GM23338 (cell line): ENCODE measurements around the gene ACSL6. TPM values are rescaled to one million over a fixed set of nuclear protein-coding genes. Genes with fewer than 3 reads are reported as not detected.

ENCODE experiments used
- ATAC-seq: fragments of 200-7000 bp; cut with Tn5 transposase; 3 replicates; pipeline ENCODE4 v1.9.1; 2020
- DNase-seq: peaks from one replicate; pipeline ENCODE4 v3.0.0-alpha.2; 2015; ENCODE audit warnings: low spot score
- H2AFZ ChIP-seq: fragments of 200-600 bp; sonication (generic); 2 replicates; pipeline ENCODE4 v1.8.0; 2016; ENCODE audit warnings: antibody characterized with exemption, mild to moderate bottlenecking, moderate library complexity
- H3F3A ChIP-seq: fragments of 200-600 bp; sonication (generic); replicated peaks from 2 replicates; pipeline ENCODE4 v1.8.0; 2017; ENCODE audit warnings: antibody characterized with exemption, mixed run types, low read depth
- H3K27ac ChIP-seq: fragments of 200-600 bp; sonication (generic); 2 replicates; pipeline ENCODE4 v1.6.1; 2016; ENCODE audit warnings: low read depth
- H3K27me3 ChIP-seq: fragments of 200-600 bp; sonication (generic); 2 replicates; pipeline ENCODE4 v1.8.0; 2016; ENCODE audit warnings: mild to moderate bottlenecking, mixed run types, moderate library complexity; ENCODE audit not compliant: insufficient read depth
- H3K36me3 ChIP-seq: fragments of 200-600 bp; sonication (generic); 2 replicates; pipeline ENCODE4 v1.8.0; 2016; ENCODE audit warnings: mild to moderate bottlenecking; ENCODE audit not compliant: insufficient read depth
- H3K4me1 ChIP-seq: fragments of 200-600 bp; sonication (generic); 2 replicates; pipeline ENCODE4 v1.8.0; 2016; ENCODE audit warnings: mild to moderate bottlenecking, moderate library complexity; ENCODE audit not compliant: insufficient read depth
- H3K4me2 ChIP-seq: fragments of 200-600 bp; sonication (generic); 2 replicates; pipeline ENCODE4 v1.7.1; 2017; ENCODE audit warnings: mixed run types
- H3K4me3 ChIP-seq: fragments of 200-600 bp; sonication (generic); 2 replicates; pipeline ENCODE4 v1.6.1; 2016; ENCODE audit warnings: mixed run types
- H3K79me2 ChIP-seq: fragments of 200-600 bp; sonication (generic); replicated peaks from 2 replicates; pipeline ENCODE4 v1.8.0; 2017; ENCODE audit warnings: mild to moderate bottlenecking; ENCODE audit not compliant: insufficient read depth
- H3K9me2 ChIP-seq: fragments of 200-600 bp; sonication (generic); 2 replicates; pipeline ENCODE4 v1.8.0; 2017; ENCODE audit not compliant: insufficient read depth
- H4K20me1 ChIP-seq: fragments of 200-600 bp; sonication (generic); replicated peaks from 2 replicates; pipeline ENCODE4 v1.8.0; 2017; ENCODE audit warnings: mild to moderate bottlenecking; ENCODE audit not compliant: insufficient read depth
- H3K27ac Mint-ChIP-seq: 2 replicates; pipeline ENCODE4 v1.8.0; 2020; ENCODE audit warnings: inconsistent platforms, mild to moderate bottlenecking, moderate library complexity, mixed read lengths
- H3K27me3 Mint-ChIP-seq: 3 replicates; pipeline ENCODE4 v1.8.0; 2022; ENCODE audit warnings: low read depth, mild to moderate bottlenecking, moderate library complexity, mixed read lengths, inconsistent platforms; ENCODE audit not compliant: insufficient read depth, poor library complexity
- H3K36me3 Mint-ChIP-seq: 3 replicates; pipeline ENCODE4 v1.8.0; 2021; ENCODE audit warnings: low read depth, mild to moderate bottlenecking, inconsistent platforms, moderate library complexity, mixed read lengths
- H3K4me1 Mint-ChIP-seq: 3 replicates; pipeline ENCODE4 v1.8.0; 2020; ENCODE audit warnings: mild to moderate bottlenecking, inconsistent platforms, mixed read lengths
- H3K4me3 Mint-ChIP-seq: 3 replicates; pipeline ENCODE4 v1.8.0; 2021; ENCODE audit warnings: moderate library complexity, mild to moderate bottlenecking, inconsistent platforms, mixed read lengths
- H3K9me3 Mint-ChIP-seq: 3 replicates; pipeline ENCODE4 v1.8.0; 2020; ENCODE audit warnings: moderate library complexity, mild to moderate bottlenecking, inconsistent platforms, mixed read lengths
- CREB1 ChIP-seq: fragments of 250-450 bp; sonication (Bioruptor Pico); IDR thresholded peaks from 2 replicates; pipeline ENCODE4 v1.5.0; 2020; ENCODE audit warnings: low read depth, mild to moderate bottlenecking, moderate library complexity
- CTCF ChIP-seq, 2 experiments: fragments of 200-600 bp in 1 of 2; sonication (generic) in 1 of 2; conservative IDR thresholded peaks; 2 replicates each; pipeline versions ENCODE4 v1.5.1 to v1.6.1; 2016 to 2017; ENCODE audit warnings: antibody characterized with exemption in 2 of 2, low read depth in 2 of 2, mild to moderate bottlenecking in 2 of 2, moderate library complexity in 1 of 2
- ETS1 ChIP-seq: IDR thresholded peaks from 2 replicates; pipeline ENCODE4 v1.6.1; 2016; ENCODE audit warnings: antibody characterized with exemption
- EZH2 ChIP-seq: fragments of 200-600 bp; sonication (generic); IDR thresholded peaks from one replicate; pipeline ENCODE4 v1.8.0; 2017; ENCODE audit warnings: antibody characterized with exemption, mild to moderate bottlenecking, low read depth; ENCODE audit not compliant: unreplicated experiment
- EZH2phosphoT487 ChIP-seq: fragments of 200-600 bp; sonication (generic); IDR thresholded peaks from one replicate; pipeline ENCODE4 v1.8.1; 2018; ENCODE audit warnings: antibody characterized with exemption; ENCODE audit not compliant: unreplicated experiment
- JUNB ChIP-seq: IDR thresholded peaks from one replicate; pipeline ENCODE4 v1.6.1; 2016; ENCODE audit warnings: antibody characterized with exemption; ENCODE audit not compliant: unreplicated experiment
- POLR2AphosphoS5 ChIP-seq: IDR thresholded peaks from 2 replicates; pipeline ENCODE4 v1.6.1; 2016; ENCODE audit warnings: antibody characterized with exemption, low read depth
- STAT1 ChIP-seq: IDR thresholded peaks from one replicate; pipeline ENCODE4 v1.6.1; 2016; ENCODE audit warnings: antibody characterized with exemption; ENCODE audit not compliant: unreplicated experiment
- polyA plus RNA-seq: library from polyadenylated mRNA; unstranded; fragments of >200 nt; fragmentation: Nextera tagmentation; extraction: Ambion mirVana; gene quantifications from 2 replicates; pipeline ENCODE4 v1.2.1, GENCODE V29; 2016
- total RNA-seq: library from RNA; depleted of rRNA; stranded (reverse); fragments of >200 nt; shearing (Covaris generic); gene quantifications from 2 replicates; pipeline ENCODE4 v1.2.3, GENCODE V29; 2014
- TF ChIP-seq, protein P1 (sequence below): IDR thresholded peaks from one replicate; pipeline ENCODE4 v1.6.1; 2018; ENCODE audit warnings: antibody characterized with exemption; ENCODE audit not compliant: unreplicated experiment

ACSL6 gene
- total and polyA plus RNA-seq, 2 experiments from 2014 or later, result 0.76 to 3.6 TPM

- TF ChIP-seq, protein P1, sequence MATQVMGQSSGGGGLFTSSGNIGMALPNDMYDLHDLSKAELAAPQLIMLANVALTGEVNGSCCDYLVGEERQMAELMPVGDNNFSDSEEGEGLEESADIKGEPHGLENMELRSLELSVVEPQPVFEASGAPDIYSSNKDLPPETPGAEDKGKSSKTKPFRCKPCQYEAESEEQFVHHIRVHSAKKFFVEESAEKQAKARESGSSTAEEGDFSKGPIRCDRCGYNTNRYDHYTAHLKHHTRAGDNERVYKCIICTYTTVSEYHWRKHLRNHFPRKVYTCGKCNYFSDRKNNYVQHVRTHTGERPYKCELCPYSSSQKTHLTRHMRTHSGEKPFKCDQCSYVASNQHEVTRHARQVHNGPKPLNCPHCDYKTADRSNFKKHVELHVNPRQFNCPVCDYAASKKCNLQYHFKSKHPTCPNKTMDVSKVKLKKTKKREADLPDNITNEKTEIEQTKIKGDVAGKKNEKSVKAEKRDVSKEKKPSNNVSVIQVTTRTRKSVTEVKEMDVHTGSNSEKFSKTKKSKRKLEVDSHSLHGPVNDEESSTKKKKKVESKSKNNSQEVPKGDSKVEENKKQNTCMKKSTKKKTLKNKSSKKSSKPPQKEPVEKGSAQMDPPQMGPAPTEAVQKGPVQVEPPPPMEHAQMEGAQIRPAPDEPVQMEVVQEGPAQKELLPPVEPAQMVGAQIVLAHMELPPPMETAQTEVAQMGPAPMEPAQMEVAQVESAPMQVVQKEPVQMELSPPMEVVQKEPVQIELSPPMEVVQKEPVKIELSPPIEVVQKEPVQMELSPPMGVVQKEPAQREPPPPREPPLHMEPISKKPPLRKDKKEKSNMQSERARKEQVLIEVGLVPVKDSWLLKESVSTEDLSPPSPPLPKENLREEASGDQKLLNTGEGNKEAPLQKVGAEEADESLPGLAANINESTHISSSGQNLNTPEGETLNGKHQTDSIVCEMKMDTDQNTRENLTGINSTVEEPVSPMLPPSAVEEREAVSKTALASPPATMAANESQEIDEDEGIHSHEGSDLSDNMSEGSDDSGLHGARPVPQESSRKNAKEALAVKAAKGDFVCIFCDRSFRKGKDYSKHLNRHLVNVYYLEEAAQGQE, result no peak
- TF ChIP-seq JUNB (no peak), STAT1 (no peak), CTCF (conservative IDR thresholded peaks at IDR 0.05; ENCODE audit: low read depth in 2 of 2) (no peak), EZH2 (no peak), ETS1 (no peak)
Measured at GRCh38 chr5:131945551-131946168, 65.8 kb downstream of the ACSL6 start, which contains the start of gene MEIKIN (continued).

- DNase-seq, result peak; percentile 21
- H3K27ac Mint-ChIP-seq, result no peak overlapping the region
- ATAC-seq, result peak; percentile 82
- no peak for TF ChIP-seq EZH2phosphoT487
- TF ChIP-seq JUNB, result no peak
- TF ChIP-seq CREB1 (CRISPR knock-in tag), result no peak
- TF ChIP-seq POLR2AphosphoS5, result no peak
- TF ChIP-seq CTCF (conservative IDR thresholded peaks at IDR 0.05; ENCODE audit: low read depth in 2 of 2), result no peak
- no peak for TF ChIP-seq EZH2
- no peak for TF ChIP-seq STAT1
- TF ChIP-seq ETS1, result no peak
Measured at GRCh38 chr5:131944702-131945550, 66.5 kb downstream of the ACSL6 start.

More at GRCh38 chr5:131944702-131945550, 66.5 kb downstream of the ACSL6 start:
- peak overlapping the region; percentile 94 for H2AFZ ChIP-seq
- Mint-ChIP-seq H3K36me3 (no peaks in the 10 kb centered on the region), H3K4me1 (no peaks in the 10 kb centered on the region), H3K4me3 (no peak overlapping the region), H3K9me3 (no peaks in the 10 kb centered on the region), H3K27me3 (peaks cover 5% of the 10 kb centered on the region)
- H4K20me1 ChIP-seq, result no peaks in the 10 kb centered on the region
- no peaks in the 10 kb centered on the region for H3K36me3 ChIP-seq
- H3K4me2 ChIP-seq, result no peak overlapping the region
- no peaks in the 10 kb centered on the region for H3K79me2 ChIP-seq
- H3K4me3 ChIP-seq, result no peak overlapping the region
- no peaks in the 10 kb centered on the region for H3K9me2 ChIP-seq
- no peaks in the 10 kb centered on the region for H3F3A ChIP-seq
- no peaks in the 10 kb centered on the region for H3K4me1 ChIP-seq
- no peak overlapping the region; the same call in 1 of the 2 replicates for H3K27ac ChIP-seq
- no peaks in the 10 kb centered on the region for H3K27me3 ChIP-seq
